HG03103 (cell line): ENCODE results near the gene ZRANB1.

ENCODE experiments used
- ATAC-seq: cut with Tn5 transposase; IDR thresholded peaks from one replicate; pipeline ENCODE4 v1.9.1; 2021; ENCODE audit warnings: low read depth; ENCODE audit not compliant: unreplicated experiment

The ZRANB1 gene

DNA sequence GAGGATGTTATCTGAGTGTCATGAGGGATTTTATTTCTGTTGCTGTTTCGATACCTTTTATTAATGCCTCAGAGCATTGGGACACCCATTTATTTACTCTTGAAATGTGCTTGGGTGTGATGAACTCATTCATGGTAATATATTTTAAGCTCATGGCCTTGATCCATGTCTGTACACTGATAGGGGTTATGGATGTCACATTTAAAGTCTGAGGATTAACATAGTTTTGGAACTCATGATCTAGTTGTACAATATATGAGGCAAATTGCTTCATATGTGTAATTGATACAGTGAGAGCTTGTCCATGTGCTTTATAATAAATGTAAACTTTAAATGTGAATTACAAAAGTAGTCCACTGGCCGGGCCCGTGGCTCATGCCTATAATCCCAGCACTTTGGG is 23.0 kb upstream of the ZRANB1 start:
- no peak for ATAC-seq

DNA sequence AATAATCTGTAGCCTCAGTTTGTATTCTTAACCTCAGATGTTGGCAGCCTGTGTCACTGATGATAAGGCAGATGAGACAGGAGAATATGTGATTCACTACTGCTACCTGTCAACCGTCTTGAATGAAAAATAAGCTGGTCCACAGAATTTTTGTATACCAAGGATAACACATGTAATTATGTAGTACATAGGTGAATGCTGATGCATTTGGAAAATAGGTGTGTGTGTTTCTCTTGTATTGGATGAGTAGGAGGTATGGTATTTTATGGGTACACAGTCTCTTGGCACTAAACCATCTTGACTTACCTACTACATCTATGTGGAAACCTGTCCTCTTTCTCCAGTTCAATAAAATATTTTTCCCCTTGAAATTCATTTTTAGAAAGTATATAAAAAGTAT is 20.7 kb upstream of the ZRANB1 start:
- ATAC-seq, result no peak

DNA sequence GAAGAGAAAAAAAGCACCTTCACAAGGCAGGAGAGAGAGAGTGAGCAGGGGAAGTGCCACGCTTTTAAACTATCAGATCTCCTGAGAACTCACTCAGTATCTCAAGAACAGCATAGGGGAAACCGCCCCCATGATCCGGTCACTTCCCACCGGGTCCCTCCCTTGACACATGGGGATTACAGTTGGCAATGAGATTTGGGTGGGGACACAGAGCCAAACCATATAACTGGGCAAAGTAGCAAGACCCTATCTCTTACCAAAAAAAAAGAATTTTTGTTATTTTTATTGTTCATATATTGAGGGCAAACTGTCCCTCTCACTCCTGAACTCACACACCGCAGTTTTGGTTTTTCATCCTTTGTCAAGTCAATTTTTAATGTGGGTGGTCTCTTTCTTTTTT is 18.2 kb upstream of the ZRANB1 start:
- no peak for ATAC-seq

DNA sequence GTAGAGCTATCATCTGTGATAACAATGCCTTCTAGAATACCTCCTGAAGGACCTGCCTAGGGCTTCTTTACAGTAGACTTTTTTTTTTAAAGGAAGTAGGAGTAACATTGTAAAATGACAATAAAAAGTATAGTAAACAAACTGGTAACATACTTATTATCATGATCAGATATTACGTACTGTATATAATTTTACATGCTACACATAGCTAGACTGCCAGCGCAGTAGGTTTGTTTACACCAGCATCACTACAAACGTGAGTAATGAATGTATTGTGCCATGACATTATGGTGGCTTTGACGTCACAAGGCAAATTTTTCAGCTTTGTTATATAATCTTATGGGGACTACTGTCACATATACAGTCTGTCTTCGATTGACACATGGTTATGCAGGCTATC is 15.4 kb upstream of the ZRANB1 start:
- ATAC-seq, result no peak

DNA sequence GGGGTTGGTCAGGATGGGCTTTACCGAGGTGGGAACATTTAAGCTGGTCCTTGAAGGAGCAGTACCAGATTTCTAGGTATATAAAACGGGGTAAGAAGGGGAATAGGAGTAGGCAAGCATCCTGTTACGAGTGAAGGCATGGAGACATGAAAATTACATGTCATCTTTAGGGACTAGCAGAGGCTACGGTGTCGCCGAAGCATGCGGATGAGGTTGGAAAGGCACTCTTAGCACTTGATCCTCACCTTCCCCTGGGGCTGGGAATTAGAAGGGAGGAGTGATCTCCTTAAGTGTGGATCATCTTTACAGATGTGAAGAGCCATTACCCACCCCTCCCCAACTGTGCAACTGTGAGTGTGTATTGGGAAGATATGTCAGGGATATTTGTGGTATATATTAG is 13.8 kb upstream of the ZRANB1 start:
- ATAC-seq, result no peak

DNA sequence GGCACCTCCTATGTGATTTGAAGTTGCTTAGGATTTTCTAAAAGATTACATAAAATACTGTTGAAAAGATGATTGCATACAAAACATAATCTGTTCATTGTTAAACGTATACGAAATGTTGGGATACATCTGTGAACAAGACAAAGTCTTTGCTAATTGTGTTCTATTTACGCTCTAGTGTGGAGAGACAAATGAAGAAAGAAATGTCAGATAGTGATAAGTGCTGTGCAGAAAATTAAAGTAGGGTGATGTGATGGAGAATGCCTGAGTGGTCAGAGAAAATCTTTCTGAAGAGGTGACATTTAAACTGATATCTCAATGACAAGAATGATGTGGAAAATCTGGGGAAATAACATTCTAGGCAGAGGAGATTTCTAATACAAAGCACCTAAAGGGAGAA is 13.4 kb upstream of the ZRANB1 start:
- ATAC-seq, result no peak

DNA sequence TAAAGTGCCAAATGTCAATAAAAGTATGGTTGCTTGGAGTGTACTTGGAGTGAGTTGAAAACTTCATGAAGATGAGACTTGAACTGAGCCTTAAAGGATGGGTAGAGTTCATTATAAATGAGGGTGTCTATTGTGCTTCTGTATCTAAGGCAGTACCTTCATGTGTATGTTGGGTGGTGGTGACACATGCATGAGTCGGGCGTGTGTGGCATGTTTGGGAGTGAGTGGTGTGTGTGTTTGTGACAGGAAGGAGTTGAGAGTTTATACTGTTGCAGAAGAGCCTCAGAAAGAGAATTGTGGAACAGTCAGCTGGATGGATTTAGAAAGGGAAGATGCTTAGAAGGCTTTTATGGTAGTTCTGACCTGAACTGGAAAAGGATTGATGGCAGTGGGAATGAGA is 6.0 kb upstream of the ZRANB1 start:
- no peak for ATAC-seq

DNA sequence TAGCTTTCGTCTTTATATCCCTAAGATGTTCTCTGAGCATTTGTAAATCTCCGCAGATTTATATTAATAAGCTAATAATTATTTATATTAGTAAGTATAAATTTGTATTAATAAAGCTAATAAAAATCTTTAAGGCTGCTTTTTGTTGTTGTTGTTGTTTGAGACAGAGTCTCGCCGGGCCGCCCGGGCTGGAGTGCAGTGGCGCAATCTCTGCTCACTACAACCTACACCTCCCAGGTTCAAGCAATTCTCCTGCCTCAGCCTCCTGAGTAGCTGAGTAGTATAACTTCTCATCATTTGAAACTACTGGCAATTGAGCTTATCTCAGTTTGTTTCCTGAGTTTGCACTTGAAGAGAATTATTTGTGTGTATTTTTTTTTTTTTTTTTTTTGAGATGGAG is 5.1 kb upstream of the ZRANB1 start:
- ATAC-seq, result no peak

DNA sequence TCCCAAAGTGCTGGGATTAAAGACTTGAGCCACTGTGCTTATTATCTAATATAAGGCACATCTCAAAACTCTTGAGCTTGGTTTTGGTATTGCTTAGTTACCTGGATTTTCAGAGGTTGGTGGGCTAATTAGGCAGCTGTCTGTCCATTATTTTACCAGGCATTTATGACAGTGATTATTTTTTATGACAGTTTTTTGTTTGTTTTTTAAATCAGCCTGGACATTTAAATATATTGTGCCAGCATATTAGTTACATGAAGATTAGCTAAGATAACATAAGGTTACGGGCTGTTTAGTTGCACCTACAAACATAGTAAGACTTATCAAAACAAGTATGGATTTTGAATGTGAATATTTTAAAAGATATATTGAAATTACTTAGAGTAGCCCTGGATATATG is 2.6 kb upstream of the ZRANB1 start:
- ATAC-seq, result no peak

DNA sequence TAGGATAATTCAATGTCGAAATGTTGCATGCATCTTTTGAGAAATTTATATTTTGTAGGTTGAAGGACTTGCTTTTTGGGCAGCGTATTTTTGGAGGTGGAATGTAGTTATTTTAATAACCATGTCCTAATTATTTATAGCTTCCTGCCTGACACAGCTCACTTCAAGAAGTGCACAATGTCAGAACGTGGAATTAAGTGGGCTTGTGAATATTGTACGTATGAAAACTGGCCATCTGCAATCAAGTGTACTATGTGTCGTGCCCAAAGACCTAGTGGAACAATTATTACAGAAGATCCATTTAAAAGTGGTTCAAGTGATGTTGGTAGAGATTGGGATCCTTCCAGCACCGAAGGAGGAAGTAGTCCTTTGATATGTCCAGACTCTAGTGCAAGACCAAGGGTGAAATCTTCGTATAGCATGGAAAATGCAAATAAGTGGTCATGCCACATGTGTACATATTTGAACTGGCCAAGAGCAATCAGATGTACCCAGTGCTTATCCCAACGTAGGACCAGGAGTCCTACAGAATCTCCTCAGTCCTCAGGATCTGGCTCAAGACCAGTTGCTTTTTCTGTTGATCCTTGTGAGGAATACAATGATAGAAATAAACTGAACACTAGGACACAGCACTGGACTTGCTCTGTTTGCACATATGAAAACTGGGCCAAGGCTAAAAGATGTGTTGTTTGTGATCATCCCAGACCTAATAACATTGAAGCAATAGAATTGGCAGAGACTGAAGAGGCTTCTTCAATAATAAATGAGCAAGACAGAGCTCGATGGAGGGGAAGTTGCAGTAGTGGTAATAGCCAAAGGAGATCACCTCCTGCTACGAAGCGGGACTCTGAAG is 620 bp downstream of the ZRANB1 start:
- no peak for ATAC-seq

DNA sequence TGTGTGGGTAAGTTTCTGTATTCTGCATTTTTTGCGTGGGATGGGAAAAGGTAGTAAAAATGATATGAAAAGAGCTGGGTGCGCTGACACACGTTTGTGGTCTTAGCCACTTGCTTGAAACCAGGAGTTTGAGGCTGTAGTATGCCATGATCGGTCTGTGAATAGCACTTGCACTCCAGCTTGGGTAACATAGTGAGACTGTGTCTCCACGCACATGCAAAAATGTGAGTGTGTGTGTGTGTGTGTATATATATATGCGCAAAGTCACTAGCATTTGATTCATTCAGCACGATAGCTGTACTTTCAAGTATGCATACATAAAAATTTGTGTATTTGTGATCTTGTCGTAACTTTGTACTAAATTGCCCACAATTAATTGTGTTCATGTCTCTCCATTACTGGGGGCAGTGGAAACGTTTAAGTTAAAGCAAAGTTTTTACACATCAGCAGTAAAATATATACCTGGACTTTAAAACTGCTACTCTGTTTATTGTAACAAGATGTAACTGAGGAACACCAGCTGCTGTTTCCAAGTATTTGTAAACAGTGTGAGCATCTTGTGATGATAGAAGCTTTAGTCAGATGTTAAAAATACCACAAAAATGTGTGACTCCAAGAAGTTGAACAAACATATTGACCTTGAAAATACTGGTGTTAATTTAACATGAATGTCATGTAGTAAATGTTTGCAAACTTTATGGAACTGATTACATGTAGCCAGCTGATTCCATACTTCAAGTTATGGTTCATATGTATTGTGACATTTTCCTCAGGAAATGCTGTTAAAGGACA is 1.6 kb downstream of the ZRANB1 start:
- no peak for ATAC-seq

DNA sequence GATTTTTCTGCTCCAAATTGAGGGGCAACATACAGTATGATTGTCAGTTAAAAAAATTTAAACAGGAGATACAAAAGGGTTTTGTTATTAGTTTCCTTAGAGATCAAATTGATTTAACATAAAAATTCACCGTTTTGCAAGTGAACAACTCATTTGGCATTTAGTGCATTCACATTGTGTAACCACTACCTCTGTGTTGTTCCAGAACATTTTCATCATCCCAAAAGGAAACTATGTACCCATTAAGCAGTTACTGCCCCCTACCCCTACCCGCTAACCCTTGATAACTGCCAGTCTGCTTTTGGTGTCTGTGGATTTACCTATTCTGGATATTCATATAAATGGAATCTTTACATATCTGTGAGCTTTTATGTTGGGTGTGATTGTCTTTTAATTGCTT is 3.1 kb downstream of the ZRANB1 start:
- no peak for ATAC-seq

DNA sequence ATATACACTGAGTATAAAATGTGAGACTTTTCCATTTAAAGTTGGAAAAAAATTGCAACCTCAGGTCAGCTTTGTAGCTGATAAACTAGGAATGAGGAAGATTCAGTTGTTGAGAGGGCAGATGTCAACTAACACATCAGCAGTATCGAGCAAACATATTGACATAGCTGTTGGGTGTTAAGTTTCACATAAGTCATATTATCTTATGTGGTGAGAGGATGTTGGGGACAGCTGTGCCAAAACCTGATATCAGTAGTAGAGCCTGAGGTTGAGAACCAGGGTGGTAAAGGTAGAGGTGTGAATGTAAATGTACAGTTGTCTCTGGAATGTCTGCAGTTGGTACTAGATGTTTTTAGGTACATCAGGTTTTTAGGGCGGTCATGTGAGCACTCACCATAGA is 5.0 kb downstream of the ZRANB1 start:
- no peak for ATAC-seq

DNA sequence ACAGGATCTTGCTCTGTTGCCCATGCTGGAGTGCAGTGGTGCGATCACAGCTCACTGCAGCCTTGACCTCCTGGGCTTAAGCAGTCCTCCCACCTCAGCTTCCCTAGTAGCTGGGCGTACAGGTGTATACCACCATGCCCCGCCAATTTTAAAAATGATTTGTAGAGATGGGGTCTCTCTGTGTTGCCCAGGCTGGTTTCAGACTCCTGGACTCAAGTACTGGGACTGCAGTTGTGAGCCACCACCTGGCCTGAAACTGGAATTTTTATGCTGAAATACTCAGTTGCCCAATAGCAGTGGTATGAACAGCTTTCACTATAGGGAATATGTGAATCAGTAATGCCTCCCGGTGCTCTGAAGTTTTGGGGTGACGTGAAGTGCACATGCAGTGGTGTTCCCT is 7.6 kb downstream of the ZRANB1 start:
- ATAC-seq, result no peak

DNA sequence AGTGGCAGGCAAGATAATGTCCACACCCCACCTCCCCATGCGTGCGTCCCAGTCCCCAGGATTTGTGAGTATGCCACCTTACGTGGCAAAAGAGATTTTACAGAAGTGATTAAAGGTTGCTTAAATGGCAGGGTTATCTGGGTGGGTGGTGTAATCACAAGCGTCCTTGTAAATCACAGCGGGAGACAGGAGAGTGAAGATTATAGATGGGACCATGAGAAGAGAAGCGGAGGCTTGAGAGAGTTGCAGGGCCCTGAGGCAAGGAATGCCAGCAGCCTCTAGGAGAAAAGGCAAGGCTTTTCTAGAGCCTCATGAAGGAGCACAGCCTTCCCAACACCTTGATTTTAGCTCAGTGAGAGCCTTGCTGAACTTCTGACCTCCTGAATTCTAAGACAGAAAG is 10.2 kb downstream of the ZRANB1 start:
- no peak for ATAC-seq

DNA sequence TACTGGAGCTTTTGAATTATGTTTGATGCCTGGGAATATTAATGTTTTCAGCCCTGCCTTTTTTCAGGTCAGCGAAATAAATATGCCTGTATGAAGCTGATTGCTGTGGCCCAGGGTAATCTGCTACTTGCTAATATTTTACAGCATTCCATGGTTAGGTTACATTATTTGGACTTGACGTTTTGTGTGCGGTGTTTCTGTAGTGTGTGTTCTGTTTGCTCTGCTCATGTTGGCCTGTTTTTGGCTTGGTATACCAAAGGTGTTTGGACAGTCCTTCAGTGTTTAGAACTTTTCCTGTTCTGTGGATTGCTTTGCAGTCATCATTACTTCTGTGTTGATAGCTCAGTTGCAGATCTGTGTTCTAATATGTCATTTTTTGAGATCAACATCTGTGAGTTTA is 11.5 kb downstream of the ZRANB1 start:
- no peak for ATAC-seq

DNA sequence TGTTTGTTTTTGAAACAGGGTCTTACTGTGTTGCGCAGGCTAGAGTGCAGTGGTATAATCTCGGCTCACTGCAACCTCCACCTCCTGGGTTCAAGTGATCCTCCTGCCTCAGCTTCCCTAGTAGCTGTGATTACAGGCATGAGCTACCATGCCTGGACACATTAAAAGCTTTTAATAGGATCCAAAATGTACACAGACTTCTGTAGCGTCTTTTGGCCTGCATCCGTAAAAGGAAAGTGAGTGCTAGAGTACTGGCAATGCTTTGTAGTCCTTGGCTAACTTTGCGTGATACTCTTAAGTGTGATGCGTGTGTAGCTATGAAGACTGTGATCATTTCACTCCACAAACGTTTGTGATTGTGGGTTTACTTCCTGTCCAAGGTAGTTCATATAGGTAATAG is 13.3 kb downstream of the ZRANB1 start:
- ATAC-seq, result no peak

DNA sequence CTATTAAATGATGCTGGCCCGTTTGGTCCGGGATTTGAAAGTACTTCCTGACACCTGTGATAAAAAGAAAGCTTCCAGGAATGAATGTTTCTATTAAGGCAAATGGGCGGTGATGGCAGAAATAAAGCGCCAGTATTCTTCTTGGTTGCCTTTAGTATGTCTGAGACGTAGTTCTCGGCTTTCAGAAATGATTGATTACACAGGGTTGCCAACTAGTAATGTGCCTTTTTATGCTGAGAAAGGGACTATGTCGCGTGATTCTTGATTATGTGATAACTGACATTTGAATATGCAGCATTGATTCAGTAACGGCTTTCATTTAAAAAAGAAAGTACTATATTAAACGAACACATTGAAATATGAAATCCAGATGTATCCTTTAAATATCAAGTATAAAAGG is 13.9 kb downstream of the ZRANB1 start:
- no peak for ATAC-seq

DNA sequence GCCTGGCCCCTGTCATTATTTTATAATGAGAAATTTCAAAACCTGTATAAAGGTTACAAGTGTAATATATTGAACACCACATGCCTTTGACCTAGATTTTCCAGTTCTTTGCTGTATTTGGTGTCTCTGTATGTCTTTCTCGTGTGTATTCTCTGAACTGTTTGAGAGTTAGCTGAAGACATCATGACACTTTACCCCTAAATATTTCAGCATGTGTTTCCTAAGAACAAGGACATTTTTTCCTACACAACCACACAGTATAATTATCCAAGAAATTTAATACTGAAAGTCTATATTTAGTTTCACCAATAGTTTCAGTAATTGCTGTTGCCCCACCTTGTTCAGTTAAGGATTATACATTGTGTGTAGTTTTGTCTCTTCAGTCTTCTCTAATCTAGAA is 14.8 kb downstream of the ZRANB1 start:
- ATAC-seq, result no peak

DNA sequence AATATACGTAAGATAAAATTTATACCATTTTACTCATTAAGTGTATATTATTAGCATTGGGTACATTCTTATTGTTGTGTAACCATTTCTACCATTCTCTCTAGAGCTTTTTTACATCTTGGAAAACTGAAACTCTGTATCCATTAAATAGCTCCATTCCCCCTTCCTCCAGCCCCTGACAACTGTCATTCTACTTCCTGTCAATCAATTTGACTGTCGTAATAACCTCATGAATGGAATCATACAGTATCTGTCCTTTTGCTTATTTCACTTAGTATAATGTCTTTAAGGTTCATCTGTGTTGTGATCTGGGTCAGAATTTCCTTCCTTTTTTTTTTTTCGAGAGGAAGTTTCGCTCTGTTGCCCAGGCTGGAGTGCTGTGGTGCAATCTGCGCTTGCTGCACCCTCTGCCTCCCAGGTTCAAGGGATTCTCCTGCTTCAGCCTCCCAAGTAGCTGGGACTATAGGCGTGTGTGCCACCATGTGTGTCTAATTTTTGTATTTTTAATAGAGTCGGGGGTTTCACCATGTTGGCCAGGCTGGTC is 15.6 kb downstream of the ZRANB1 start:
- no peak for ATAC-seq

DNA sequence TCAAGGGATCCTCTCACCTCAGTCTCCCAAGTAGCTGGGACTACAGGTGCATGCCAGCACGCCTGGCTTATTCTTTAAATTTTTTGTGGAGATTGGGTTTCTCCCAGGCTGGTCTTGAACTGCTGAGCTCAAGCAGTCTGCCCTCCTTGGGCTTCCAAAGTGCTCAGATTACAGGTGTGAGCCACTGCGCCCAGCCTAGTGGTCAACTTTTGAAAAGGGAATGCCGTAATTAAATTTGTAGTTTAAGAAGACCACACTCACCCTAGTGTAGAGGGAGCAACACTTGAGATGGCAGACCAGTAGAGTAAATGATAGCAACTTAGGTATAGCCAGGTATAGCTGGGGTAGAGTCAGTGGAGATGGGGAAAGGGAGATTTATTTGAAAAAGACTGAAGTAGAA is 17.6 kb downstream of the ZRANB1 start:
- no peak for ATAC-seq

DNA sequence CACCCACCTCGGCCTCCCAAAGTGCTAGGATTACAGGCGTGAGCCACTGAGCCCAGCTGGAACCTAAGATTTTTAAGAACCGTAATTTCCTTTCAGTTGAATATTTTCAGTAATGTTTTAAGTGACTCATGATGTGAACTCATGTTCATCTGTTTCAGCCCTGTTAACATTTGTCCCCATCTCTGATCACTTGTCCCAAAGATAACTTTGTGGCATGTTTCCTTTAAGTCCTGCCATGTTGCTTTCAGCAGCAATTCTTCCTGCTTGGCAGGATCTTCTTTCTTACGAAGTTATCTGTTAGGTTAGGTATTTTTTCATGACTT is 19.3 kb downstream of the ZRANB1 start:
- ATAC-seq, result no peak
